GM18502 (cell line): ENCODE measurements around the gene PLA2G2D.
"Not testable (repeated sequence)": the region's sequence is repeated elsewhere in the genome, so short reads cannot be mapped to it uniquely, and the experiment has no call there.

Experiments used
- ATAC-seq: cut with Tn5 transposase; IDR thresholded peaks from one replicate; pipeline ENCODE4 v1.9.1; 2021; ENCODE audit warnings: mild to moderate bottlenecking; ENCODE audit not compliant: unreplicated experiment, poor library complexity

Gene PLA2G2D

DNA sequence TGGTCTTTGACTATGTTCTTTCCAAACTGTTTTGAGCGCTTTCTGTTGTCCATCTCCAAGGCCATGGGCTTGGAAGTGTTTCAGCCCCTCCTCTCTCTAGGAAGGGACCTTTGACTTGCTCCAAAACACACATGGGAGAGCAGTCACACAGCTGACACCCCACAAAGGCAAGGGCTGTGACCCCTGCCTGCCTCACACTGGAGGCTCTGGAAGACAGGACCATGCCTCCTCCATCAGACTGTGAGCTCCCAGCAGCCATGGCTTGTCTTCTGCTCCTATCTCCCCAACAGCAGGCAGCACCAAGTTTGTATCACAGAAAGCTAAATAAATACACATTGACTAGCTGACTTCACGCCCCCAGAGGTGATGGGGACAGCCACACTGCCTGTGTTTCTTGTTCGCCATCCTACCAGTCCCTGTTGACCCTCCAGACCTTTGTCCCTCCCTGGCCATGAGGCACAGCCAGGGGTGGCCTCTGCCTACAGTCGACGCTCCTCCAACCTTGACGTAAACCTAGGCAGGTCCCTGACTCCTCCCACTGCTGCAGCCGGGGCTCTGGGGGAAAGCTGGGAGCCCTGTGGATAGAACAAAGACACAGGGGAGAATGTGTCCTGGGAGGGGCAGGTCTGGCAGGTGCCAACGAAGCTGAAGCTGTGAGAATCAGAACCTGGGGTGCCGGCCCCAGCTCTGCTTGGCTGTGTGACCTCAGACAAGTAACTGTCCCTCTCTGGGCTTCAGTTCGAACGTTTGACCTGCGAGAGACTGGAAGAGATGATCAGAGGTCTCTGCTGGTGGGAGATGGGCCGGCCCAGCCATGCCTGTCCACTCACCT, 24.6 kb upstream of the PLA2G2D start:
- no peak for ATAC-seq

DNA sequence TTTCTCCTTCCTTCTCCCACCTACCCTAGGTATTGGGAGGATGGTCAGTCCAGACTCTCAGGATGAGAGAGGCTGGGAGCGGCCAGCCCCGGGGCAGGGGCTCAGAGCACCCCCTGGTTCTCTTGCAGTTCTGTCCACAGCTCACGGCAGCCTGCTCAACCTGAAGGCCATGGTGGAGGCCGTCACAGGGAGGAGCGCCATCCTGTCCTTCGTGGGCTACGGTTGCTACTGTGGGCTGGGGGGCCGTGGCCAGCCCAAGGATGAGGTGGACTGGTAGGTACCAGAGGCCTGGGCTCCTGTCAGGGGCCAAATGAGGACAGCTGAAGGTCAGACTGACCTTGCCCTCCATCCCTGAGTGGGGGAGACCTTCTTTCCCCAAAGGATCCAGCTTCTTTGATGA, 24.0 kb upstream of the PLA2G2D start:
- ATAC-seq, result no peak

DNA sequence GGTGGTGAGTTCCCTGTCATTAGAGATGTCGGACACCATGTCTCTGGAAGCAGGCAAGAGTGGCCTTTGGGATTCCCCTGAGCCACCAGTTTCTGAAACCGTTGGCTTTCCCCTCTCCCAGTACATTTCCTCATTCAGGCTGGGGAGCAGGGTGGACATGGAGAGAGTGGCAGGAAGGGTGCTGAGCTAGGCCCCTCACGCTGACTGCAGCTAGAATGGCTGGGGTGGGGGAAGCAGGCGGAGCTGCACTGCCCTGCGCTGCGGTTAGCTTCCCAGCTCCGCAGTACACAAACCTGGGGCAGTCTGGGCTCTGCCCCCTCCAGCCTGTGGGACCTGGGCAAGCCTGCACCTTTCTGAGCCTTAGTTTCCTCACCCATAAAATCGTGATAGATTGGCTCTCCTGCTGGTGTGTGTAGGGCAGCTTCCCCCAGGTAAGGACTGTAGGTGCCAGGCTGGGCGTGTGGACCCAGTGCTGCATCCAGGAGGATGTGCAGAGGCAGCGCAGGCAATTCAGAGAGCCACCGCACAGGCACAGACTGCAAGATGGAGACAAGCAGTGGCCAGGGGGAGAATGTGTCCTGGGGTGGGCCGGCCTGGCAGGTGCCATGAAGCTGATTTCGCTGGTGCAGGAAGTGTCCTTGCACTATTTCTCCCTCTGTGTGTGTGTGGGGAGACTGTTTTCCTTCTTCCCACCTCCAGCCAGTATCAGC, 22.8 kb upstream of the PLA2G2D start:
- ATAC-seq, result no peak

DNA sequence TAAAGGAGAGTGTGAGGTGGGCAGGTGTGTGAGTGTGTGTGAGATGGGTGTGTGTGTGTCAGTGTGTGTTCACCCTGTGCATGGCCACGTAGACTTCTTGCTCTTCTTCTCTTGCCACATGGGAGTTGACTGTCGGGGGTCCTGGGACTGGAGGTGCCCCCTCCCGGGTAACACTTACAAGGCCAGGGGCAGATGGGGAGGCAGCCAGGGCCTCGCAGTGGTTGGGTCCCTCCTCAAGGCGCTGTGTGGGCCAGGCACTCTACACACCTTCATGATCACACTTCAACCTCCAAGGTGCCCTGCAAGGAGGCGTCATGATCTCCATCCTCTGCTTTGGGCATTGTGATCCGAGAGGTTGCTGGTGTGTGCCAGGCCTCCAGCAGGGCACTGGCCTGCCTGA, 22.1 kb upstream of the PLA2G2D start:
- ATAC-seq, result no peak

GRCh38 chr1:20141001-20141400, 21.7 kb upstream of the PLA2G2D start:
- no peak for ATAC-seq

DNA sequence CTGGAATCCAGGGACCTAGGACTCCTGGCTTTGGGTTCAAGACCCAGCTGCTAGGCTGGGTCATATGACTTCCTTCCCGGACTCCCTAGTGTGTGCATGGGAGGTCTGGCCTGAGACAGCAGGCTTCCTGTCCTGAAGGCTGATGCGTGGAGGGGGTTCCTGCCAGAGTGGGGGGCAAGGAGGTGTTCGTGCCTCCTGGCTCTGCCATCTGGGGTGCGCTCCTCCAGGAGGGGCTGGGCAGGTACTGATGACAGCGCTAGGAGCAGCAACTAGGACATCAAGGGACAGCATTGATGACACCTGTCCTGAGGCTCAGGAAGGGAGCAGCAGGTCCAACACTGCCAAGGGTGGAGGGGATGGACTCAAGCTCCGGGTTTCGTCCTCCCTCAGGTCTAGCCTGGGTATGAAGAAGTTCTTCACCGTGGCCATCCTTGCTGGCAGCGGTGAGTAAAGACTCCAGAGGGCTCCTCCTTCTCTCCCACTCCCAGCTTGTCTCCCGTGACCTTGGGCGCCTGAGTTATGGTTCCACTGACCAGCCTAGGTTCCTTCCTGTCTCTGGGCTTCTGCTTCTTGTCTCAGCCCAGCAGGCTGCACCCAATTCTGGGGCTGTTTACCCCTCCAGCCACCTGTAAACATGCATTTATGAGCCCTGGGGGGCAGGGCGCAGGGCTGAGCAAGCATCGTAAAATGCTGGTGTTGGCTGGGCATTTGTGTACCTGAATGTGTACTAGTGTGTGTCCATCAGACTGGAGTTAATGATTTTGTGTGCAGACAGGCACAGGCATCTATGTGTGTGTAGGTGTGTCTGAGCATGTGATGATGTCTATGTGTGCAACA, 20.7 kb upstream of the PLA2G2D start:
- no peak for ATAC-seq

DNA sequence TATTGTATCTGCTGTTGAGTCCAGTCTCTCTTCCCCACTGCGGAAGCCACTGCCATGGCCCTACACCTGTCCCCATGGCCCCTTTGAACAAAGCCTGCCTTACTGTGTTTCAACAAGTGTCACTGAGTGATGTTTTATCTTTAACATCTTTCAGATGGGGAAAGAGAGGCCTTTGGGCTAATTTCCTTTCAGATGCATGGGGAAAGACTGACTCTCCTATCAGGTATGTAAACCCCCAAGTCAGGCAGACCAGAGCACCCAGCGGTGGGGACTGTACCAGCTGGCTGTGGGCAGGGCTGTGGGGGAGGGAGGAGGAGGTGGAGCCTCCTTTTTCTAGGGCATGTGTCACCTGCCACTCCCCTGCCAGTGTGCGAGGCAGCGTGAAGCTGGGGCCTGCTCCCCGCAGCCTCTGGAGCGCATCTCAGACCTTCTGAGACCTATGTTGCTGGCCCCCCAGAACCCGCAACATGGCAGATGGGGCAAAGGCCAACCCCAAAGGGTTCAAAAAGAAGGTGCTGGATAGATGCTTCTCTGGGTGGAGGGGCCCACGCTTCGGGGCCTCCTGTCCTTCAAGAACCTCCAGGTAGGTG, 19.7 kb upstream of the PLA2G2D start, which contains the start of gene PLA2G2F:
Gene PLA2G2F, plus strand, starts transcription at position 363 of the 590 bp plus-strand sequence. Its CDS starts 105 bp downstream, at position 468.
- ATAC-seq, result no peak

GRCh38 chr1:20138346-20138745, 19.0 kb upstream of the PLA2G2D start:
- ATAC-seq, result no peak

DNA sequence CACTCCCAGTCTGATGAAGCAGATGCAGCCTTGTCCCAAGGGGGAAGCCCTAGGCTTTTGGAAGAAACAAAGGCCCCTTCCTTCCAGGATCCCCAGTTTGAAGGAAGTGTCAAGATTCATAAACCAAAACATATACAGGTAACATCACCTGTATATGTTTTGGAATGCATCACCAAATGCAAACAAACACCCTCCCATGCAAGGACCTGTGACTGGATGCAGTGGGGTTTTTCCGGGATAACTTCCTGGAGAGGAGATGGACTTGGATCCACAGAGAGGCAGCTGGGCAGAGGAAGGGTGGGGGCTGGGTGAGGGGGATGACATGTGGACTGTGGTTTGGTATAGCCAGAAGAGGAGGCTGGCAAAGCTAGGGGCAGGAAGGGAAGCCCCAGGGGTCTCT, 18.3 kb upstream of the PLA2G2D start:
- no peak for ATAC-seq

- ATAC-seq, result no peak
Measured at GRCh38 chr1:20137055-20137454, 17.7 kb upstream of the PLA2G2D start.

DNA sequence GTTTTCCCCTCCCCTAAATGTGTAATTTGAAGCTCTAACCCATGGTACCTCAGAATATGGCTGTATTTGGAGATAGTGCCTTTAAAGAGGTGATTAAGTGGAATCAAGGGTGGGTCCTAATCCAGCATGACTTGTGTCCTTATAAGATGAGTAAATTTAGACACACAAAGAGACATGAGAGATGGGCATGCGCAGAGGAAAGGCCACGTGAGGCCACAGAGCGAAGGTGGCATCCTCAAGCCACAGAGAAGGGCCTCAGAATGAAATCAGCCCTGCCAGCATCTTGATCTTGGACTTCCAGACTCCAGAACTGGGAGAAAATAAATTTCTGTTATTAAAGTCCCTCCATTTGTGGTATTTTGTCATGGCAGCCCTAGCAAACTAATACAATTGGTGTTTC, 16.9 kb upstream of the PLA2G2D start:
- no peak for ATAC-seq

DNA sequence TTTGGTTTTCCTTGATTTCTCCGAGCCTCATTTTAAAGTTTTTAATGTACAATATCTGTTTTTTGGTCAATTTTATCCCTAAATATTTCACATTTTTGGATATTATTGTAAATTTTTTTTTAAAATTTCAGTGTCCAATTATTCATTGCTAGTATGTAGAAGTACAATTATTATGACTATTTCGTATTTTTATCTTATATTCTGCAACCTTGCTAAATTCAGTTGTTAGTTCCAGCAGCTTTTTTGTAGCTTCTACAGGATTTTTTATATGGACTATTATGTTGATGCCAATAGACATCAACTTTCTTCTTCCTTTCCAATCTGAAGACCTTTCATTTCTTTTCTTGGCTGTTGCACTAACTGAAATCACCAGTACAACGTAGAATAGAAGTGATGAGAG, 15.7 kb upstream of the PLA2G2D start:
- no peak for ATAC-seq

DNA sequence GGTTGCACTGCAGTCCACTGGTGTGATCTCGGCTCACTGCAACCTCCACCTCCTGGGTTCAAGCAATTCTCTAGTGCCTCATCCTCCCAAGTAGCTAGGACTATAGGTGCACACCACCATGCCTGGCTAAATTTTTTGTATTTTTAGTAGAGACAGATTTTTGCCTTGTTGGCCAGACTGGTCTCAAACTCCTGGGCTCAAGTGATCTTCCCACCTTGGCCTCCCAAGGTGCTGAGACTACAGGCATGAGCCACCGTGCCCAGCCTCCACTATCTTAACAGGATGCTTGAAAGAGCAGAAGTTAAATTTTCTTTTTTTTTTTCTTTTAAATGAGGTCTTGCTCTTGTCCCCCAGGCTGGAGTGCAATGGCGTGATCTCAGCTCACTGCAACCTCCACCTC, 11.2 kb upstream of the PLA2G2D start:
- ATAC-seq, result not testable (repeated sequence)

DNA sequence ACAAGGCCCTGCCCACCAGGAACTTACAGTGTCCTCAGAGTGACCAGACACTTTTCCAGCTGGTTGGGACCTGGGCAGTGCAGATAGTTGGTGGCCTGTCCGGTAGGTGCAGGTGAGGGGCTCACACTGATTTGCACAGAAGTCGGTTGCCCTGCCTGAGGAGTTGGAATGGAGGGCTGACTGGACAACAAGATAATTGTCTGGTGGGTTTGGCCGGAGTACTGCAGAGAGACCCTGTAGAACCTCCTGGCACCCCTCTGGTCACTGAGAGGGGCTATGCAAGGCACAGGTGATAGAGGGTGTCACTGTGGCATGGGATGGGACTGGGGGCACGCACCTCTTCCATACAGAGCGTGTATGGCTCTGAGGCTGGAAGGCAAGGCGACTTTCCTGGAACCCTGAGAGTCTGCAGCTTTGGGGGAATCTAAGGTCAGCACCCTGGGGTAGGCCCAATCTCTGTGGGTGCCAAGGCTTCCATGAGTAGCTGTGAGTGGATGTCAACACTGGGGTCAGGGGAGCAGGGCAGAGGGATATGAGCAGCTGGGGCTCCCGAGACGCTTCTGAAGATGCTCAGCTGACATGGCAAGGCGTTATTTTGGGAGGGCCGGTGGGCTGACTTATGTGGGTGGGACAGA, 7.6 kb upstream of the PLA2G2D start:
- no peak for ATAC-seq

GRCh38 chr1:20126041-20126805, 6.9 kb upstream of the PLA2G2D start:
- ATAC-seq, result no peak

- ATAC-seq, result no peak
Measured at GRCh38 chr1:20125100-20125499, 5.8 kb upstream of the PLA2G2D start.

GRCh38 chr1:20124456-20125057, 5.2 kb upstream of the PLA2G2D start:
- ATAC-seq, result no peak

- no peak for ATAC-seq
Measured at GRCh38 chr1:20123722-20124455, 4.6 kb upstream of the PLA2G2D start.
